ENCODE measurements around the gene FCN3.
A peak's percentile ranks its signal among the peaks of the same experiment; 100 is the strongest.

The FCN3 gene

GRCh38 chr1:27416387-27417111 lies 41.9 kb upstream of the FCN3 start:
- Histone ChIP-seq H3K4me1 (ENCODE audit: low read length) (peaks cover 46% of the 10 kb centered on the region), H3K27ac (ENCODE audit: low read length) (no peak overlapping the region), H3K9me3 (ENCODE audit: insufficient read depth, low read length) (no peaks in the 10 kb centered on the region), H4K20me1 (ENCODE audit: insufficient read depth, low read length) (no peaks in the 10 kb centered on the region), H3K27me3 (ENCODE audit: low read depth, low read length) (no peaks in the 10 kb centered on the region), H3K79me2 (ENCODE audit: low read length) (peaks cover 3% of the 10 kb centered on the region; the same call in 1 of the 2 replicates), H2AFZ (ENCODE audit: low read depth, low read length) (no peak overlapping the region), H3K4me2 (ENCODE audit: low read length) (no peak overlapping the region), H3K36me3 (replicated peaks; ENCODE audit: low read depth, low read length) (peaks cover 30% of the 10 kb centered on the region), H3K4me3 (ENCODE audit: low read length) (no peak overlapping the region), H3K9ac (ENCODE audit: low read length) (no peak overlapping the region)
- TF ChIP-seq EZH2phosphoT487 (IDR thresholded peaks at IDR 0.05; ENCODE audit: low read depth): no peak
- TF ChIP-seq CTCF (IDR thresholded peaks at IDR 0.05; ENCODE audit: low read depth, low read length): peak; percentile 69

- H4K20me1 ChIP-seq (ENCODE audit: insufficient read depth, low read length): no peaks in the 10 kb centered on the region
- no peaks in the 10 kb centered on the region for H3K79me2 ChIP-seq (ENCODE audit: low read length)
- no peak overlapping the region for H3K27ac ChIP-seq (ENCODE audit: low read length)
- no peaks in the 10 kb centered on the region for H3K27me3 ChIP-seq (ENCODE audit: low read depth, low read length)
- no peaks in the 10 kb centered on the region for H3K9me3 ChIP-seq (ENCODE audit: insufficient read depth, low read length)
- peaks cover 40% of the 10 kb centered on the region for H3K36me3 ChIP-seq (replicated peaks; ENCODE audit: low read depth, low read length)
- TF ChIP-seq CTCF (IDR thresholded peaks at IDR 0.05; ENCODE audit: low read depth, low read length) (no peak), EZH2phosphoT487 (IDR thresholded peaks at IDR 0.05; ENCODE audit: low read depth) (no peak)
- H3K4me1 ChIP-seq (ENCODE audit: low read length): peaks cover 39% of the 10 kb centered on the region
- H3K9ac ChIP-seq (ENCODE audit: low read length): no peak overlapping the region
- H2AFZ ChIP-seq (ENCODE audit: low read depth, low read length): no peak overlapping the region
- no peak overlapping the region for H3K4me3 ChIP-seq (ENCODE audit: low read length)
- H3K4me2 ChIP-seq (ENCODE audit: low read length): no peak overlapping the region
Observed at GRCh38 chr1:27414091-27414490, 39.5 kb upstream of the FCN3 start.

GRCh38 chr1:27413004-27413403 lies 38.4 kb upstream of the FCN3 start:
- no peaks in the 10 kb centered on the region for H4K20me1 ChIP-seq (ENCODE audit: insufficient read depth, low read length)
- no peaks in the 10 kb centered on the region for H3K27me3 ChIP-seq (ENCODE audit: low read depth, low read length)
- no peak overlapping the region for H3K9ac ChIP-seq (ENCODE audit: low read length)
- H3K9me3 ChIP-seq (ENCODE audit: insufficient read depth, low read length): no peaks in the 10 kb centered on the region
- H3K4me2 ChIP-seq (ENCODE audit: low read length): no peak overlapping the region
- H3K27ac ChIP-seq (ENCODE audit: low read length): no peak overlapping the region
- H2AFZ ChIP-seq (ENCODE audit: low read depth, low read length): no peak overlapping the region
- H3K4me3 ChIP-seq (ENCODE audit: low read length): no peak overlapping the region
- peaks cover 43% of the 10 kb centered on the region for H3K36me3 ChIP-seq (replicated peaks; ENCODE audit: low read depth, low read length)
- TF ChIP-seq CTCF (IDR thresholded peaks at IDR 0.05; ENCODE audit: low read depth, low read length): no peak
- no peak for TF ChIP-seq EZH2phosphoT487 (IDR thresholded peaks at IDR 0.05; ENCODE audit: low read depth)
- H3K79me2 ChIP-seq (ENCODE audit: low read length): no peaks in the 10 kb centered on the region
- peaks cover 28% of the 10 kb centered on the region for H3K4me1 ChIP-seq (ENCODE audit: low read length)

DNA sequence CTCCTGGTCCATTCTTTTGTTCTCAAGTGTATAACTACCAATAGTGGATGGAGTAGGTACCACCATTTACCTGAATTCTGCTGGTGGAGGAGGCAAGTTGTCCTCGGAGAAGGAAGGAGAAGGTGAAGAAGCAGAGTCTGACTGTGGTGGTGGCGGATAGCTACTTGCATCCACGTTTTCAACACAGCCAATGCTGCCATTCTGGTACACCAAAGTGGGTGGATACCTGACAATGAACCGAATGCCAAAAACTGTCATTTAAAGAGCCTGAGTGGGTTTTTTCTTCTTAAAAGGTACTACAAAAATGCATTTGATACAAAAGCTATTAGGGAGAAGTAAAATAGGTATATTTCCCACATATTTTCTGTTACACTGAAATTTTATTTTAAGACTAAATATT lies 37.9 kb upstream of the FCN3 start:
- H3K4me2 ChIP-seq (ENCODE audit: low read length): no peak overlapping the region

More for the DNA sequence above, 37.9 kb upstream of the FCN3 start:
- H4K20me1 ChIP-seq (ENCODE audit: insufficient read depth, low read length): no peaks in the 10 kb centered on the region
- no peaks in the 10 kb centered on the region for H3K79me2 ChIP-seq (ENCODE audit: low read length)
- H3K27ac ChIP-seq (ENCODE audit: low read length): no peak overlapping the region
- H3K4me3 ChIP-seq (ENCODE audit: low read length): no peak overlapping the region
- TF ChIP-seq EZH2phosphoT487 (IDR thresholded peaks at IDR 0.05; ENCODE audit: low read depth) (no peak), CTCF (IDR thresholded peaks at IDR 0.05; ENCODE audit: low read depth, low read length) (no peak)
- H3K4me1 ChIP-seq (ENCODE audit: low read length): peaks cover 26% of the 10 kb centered on the region
- H3K9me3 ChIP-seq (ENCODE audit: insufficient read depth, low read length): no peaks in the 10 kb centered on the region
- no peak overlapping the region for H2AFZ ChIP-seq (ENCODE audit: low read depth, low read length)
- H3K27me3 ChIP-seq (ENCODE audit: low read depth, low read length): no peaks in the 10 kb centered on the region
- no peak overlapping the region for H3K9ac ChIP-seq (ENCODE audit: low read length)
- peaks cover 39% of the 10 kb centered on the region for H3K36me3 ChIP-seq (replicated peaks; ENCODE audit: low read depth, low read length)

Measured in OCI-LY3 (cell line).